Smooth muscle cell (in vitro differentiated cells): ENCODE measurements around the gene RXRA. TPM values are rescaled to one million over a fixed set of nuclear protein-coding genes. Genes with fewer than 3 reads are reported as not detected.
A peak's percentile ranks its signal among the peaks of the same experiment; 100 is the strongest.

ENCODE experiments used
- DNase-seq: peaks from one replicate; lab custom pipeline; 2025; ENCODE audit not compliant: unreplicated experiment; lab: John Stamatoyannopoulos, UW
- H2AFZ ChIP-seq: fragments of 200-600 bp; sonication (generic); 2 replicates; pipeline ENCODE4 v1.6.0; 2016; ENCODE audit warnings: antibody characterized with exemption, low read depth, mild to moderate bottlenecking
- H3F3A ChIP-seq: fragments of 200-600 bp; sonication (generic); 2 replicates; pipeline ENCODE4 v1.6.0; 2017; ENCODE audit warnings: antibody characterized with exemption, low read depth
- H3K27ac ChIP-seq: fragments of 200-600 bp; sonication (generic); 2 replicates; pipeline ENCODE4 v1.5.1; 2016; ENCODE audit warnings: low read depth, mild to moderate bottlenecking
- H3K27me3 ChIP-seq: fragments of 200-600 bp; sonication (generic); 2 replicates; pipeline ENCODE4 v1.6.1; 2016; ENCODE audit warnings: low read depth, mild to moderate bottlenecking
- H3K36me3 ChIP-seq: fragments of 200-600 bp; sonication (generic); 2 replicates; pipeline ENCODE4 v1.5.1; 2016; ENCODE audit warnings: low read depth
- H3K4me1 ChIP-seq: fragments of 200-600 bp; sonication (generic); 2 replicates; pipeline ENCODE4 v1.5.1; 2016; ENCODE audit warnings: low read depth
- H3K4me2 ChIP-seq: fragments of 200-600 bp; sonication (generic); 2 replicates; pipeline ENCODE4 v1.6.0; 2016; ENCODE audit warnings: mild to moderate bottlenecking
- H3K4me3 ChIP-seq: fragments of 200-600 bp; sonication (generic); 2 replicates; pipeline ENCODE4 v1.5.1; 2016; ENCODE audit warnings: mild to moderate bottlenecking
- H3K79me2 ChIP-seq: fragments of 200-600 bp; sonication (generic); 2 replicates; pipeline ENCODE4 v1.6.0; 2016; ENCODE audit warnings: low read depth, mild to moderate bottlenecking
- H3K9ac ChIP-seq: fragments of 200-600 bp; sonication (generic); 2 replicates; pipeline ENCODE4 v1.6.0; 2016; ENCODE audit warnings: low read depth
- H3K9me3 ChIP-seq: fragments of 200-600 bp; sonication (generic); replicated peaks from 2 replicates; pipeline ENCODE4 v1.5.1; 2016; ENCODE audit warnings: low read depth
- H4K20me1 ChIP-seq: fragments of 200-600 bp; sonication (generic); 2 replicates; pipeline ENCODE4 v1.6.0; 2016; ENCODE audit warnings: low read depth
- WGBS: methylation state at CpG from one replicate; pipeline ENCODE4 v1.1.7; 2016; ENCODE audit warnings: low lambda C conversion rate; 5-methylcytosine and 5-hydroxymethylcytosine counted together
- polyA plus RNA-seq: library from polyadenylated mRNA; unstranded; fragments of >200 nt; fragmentation: Nextera tagmentation; extraction: Ambion mirVana; gene quantifications from 2 replicates; pipeline ENCODE4 v1.2.1, GENCODE V29; 2016
- total RNA-seq: library from RNA; depleted of rRNA; stranded (reverse); fragments of >200 nt; gene quantifications from 2 replicates; pipeline ENCODE4 v1.2.3, GENCODE V29; 2014
- TF ChIP-seq, protein P1 (sequence below): fragments of 200-600 bp; sonication (generic); IDR thresholded peaks from 2 replicates; pipeline ENCODE4 v1.5.1; 2017; ENCODE audit warnings: borderline replicate concordance, mild to moderate bottlenecking, antibody characterized with exemption; ENCODE audit not compliant: insufficient read depth, poor library complexity, severe bottlenecking

The RXRA gene
- total and polyA plus RNA-seq, 2 experiments from 2014 or later, result 8.9 to 23.1 TPM

- Histone ChIP-seq H3F3A (no peaks in the 10 kb centered on the region), H3K79me2 (no peaks in the 10 kb centered on the region)
These were observed 157.3 kb downstream of the RXRA start for GRCh38 chr9:134483361-134484184.

GRCh38 chr9:134484479-134484878 is 158.2 kb downstream of the RXRA start:
- no peak overlapping the region for H3K9ac ChIP-seq
- H3F3A ChIP-seq, result no peaks in the 10 kb centered on the region
- no peaks in the 10 kb centered on the region for H3K27me3 ChIP-seq
- H2AFZ ChIP-seq, result no peak overlapping the region
- TF ChIP-seq, protein P1, sequence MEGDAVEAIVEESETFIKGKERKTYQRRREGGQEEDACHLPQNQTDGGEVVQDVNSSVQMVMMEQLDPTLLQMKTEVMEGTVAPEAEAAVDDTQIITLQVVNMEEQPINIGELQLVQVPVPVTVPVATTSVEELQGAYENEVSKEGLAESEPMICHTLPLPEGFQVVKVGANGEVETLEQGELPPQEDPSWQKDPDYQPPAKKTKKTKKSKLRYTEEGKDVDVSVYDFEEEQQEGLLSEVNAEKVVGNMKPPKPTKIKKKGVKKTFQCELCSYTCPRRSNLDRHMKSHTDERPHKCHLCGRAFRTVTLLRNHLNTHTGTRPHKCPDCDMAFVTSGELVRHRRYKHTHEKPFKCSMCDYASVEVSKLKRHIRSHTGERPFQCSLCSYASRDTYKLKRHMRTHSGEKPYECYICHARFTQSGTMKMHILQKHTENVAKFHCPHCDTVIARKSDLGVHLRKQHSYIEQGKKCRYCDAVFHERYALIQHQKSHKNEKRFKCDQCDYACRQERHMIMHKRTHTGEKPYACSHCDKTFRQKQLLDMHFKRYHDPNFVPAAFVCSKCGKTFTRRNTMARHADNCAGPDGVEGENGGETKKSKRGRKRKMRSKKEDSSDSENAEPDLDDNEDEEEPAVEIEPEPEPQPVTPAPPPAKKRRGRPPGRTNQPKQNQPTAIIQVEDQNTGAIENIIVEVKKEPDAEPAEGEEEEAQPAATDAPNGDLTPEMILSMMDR, result no peak
- H3K4me2 ChIP-seq, result no peak overlapping the region
- H3K27ac ChIP-seq, result no peak overlapping the region
- no peaks in the 10 kb centered on the region for H3K36me3 ChIP-seq
- no peak overlapping the region for H3K4me3 ChIP-seq
- no peaks in the 10 kb centered on the region for H3K79me2 ChIP-seq
- H3K4me1 ChIP-seq, result no peaks in the 10 kb centered on the region
- no peaks in the 10 kb centered on the region for H3K9me3 ChIP-seq
- H4K20me1 ChIP-seq, result no peaks in the 10 kb centered on the region
- no peak for DNase-seq
- 100% methylated on average over 3 of the region's 3 CpGs for WGBS

More at GRCh38 chr9:134483361-134484184, 157.3 kb downstream of the RXRA start:
- H3K36me3 ChIP-seq, result no peaks in the 10 kb centered on the region
- H3K9ac ChIP-seq, result no peak overlapping the region
- 93% methylated on average over 24 of the region's 24 CpGs for WGBS
- H4K20me1 ChIP-seq, result no peaks in the 10 kb centered on the region
- no peak overlapping the region for H3K4me3 ChIP-seq
- TF ChIP-seq, protein P1, result no peak
- H3K27ac ChIP-seq, result no peak overlapping the region
- no peak overlapping the region for H2AFZ ChIP-seq
- H3K27me3 ChIP-seq, result no peaks in the 10 kb centered on the region
- H3K4me2 ChIP-seq, result no peak overlapping the region
- no peaks in the 10 kb centered on the region for H3K4me1 ChIP-seq
- DNase-seq, result no peak
- no peaks in the 10 kb centered on the region for H3K9me3 ChIP-seq

DNA sequence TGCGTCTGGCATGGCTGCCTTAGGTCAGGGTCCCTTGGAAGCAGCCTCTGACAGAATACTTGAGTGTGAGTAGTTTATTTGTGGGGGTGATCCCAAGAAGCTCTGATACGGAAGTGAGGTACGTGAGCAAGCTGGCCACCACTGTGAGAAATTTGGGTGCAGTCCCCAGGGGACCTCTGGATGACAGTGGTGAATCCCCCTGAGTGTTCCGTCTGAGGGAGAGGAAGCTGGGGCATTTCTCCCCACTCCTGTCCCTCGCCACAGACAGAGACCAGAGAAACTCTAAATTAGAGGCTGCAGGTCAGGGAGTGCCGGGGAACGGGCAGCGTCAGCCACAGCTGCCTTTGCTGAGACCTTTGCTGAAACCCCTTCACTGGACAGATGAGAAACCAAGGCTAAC is 159.4 kb downstream of the RXRA start:
- H3K4me3 ChIP-seq, result no peak overlapping the region
- DNase-seq, result no peak
- H3K27ac ChIP-seq, result peak overlapping the region; percentile 59
- H3K4me2 ChIP-seq, result no peak overlapping the region
- H3K36me3 ChIP-seq, result no peaks in the 10 kb centered on the region
- no peak overlapping the region for H3K9ac ChIP-seq
- no peak overlapping the region for H2AFZ ChIP-seq
- TF ChIP-seq, protein P1, result no peak
- no peaks in the 10 kb centered on the region for H3F3A ChIP-seq
- no peaks in the 10 kb centered on the region for H3K79me2 ChIP-seq
- WGBS, result 94% methylated on average over 8 of the region's 8 CpGs
- H3K9me3 ChIP-seq, result no peaks in the 10 kb centered on the region
- no peaks in the 10 kb centered on the region for H3K27me3 ChIP-seq
- no peaks in the 10 kb centered on the region for H4K20me1 ChIP-seq
- H3K4me1 ChIP-seq, result no peaks in the 10 kb centered on the region

DNA sequence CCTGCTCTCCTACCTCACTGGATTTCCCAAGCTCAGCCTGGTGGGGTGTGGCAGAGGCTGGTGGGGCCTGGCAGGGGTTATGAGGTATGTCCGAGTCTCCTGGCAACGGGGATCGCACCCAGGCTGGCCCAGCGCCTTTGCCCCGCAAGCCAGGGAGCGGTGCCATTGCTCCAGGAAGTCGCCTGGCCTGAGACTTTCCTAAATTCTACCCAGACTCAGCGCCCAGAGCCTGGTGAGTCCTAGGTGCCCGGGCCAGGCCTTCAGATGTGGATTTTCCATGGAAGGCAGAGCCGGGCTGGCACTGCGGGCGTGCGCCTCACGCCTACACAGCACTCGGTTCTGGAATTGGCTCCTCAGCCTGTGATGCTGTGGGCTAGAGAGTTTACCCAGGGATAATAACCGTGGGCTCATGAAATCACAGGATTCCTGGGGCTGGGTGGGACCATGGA is 159.9 kb downstream of the RXRA start:
- no peak overlapping the region for H3K9ac ChIP-seq

More for the DNA sequence above, 159.9 kb downstream of the RXRA start:
- no peaks in the 10 kb centered on the region for H3K27me3 ChIP-seq
- H3K36me3 ChIP-seq, result no peaks in the 10 kb centered on the region
- no peaks in the 10 kb centered on the region for H4K20me1 ChIP-seq
- peak overlapping the region; percentile 59 for H3K27ac ChIP-seq
- WGBS, result 87% methylated on average over 16 of the region's 16 CpGs
- peaks cover 3% of the 10 kb centered on the region for H3F3A ChIP-seq
- H3K4me3 ChIP-seq, result no peak overlapping the region
- DNase-seq, result no peak
- H3K79me2 ChIP-seq, result no peaks in the 10 kb centered on the region
- TF ChIP-seq, protein P1, result no peak
- no peak overlapping the region for H3K4me2 ChIP-seq
- no peaks in the 10 kb centered on the region for H3K4me1 ChIP-seq
- no peak overlapping the region for H2AFZ ChIP-seq
- no peaks in the 10 kb centered on the region for H3K9me3 ChIP-seq
